CD4-positive, alpha-beta T cell treated with Interleukin-17A for 1 hour (primary cell): ENCODE results near the gene EFL1.

Experiments
- DNase-seq: peaks from one replicate; pipeline ENCODE4 v3.0.0-alpha.2; 2020

The EFL1 gene

DNA sequence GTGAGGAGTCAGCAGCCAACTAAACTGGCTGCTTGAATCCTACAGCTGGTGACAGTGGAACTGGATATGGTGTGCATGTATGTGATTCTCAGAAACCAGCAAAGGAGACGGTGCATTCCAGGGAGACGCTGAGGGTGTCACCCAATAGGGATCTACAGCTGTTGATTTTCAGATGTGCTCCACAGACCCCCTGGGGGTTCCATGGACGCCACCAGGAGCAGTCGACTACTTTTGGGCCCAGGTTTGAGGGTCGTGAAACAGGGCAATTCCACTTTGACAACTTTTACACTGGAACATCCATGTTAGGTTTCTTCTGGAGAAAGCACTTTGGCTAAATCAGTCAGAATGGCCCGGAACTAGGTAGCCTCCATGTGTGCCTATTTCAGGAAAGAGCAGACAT, 145.2 kb downstream of the EFL1 start:
- no peak for DNase-seq

GRCh38 chr15:82114660-82115059, 147.9 kb downstream of the EFL1 start:
- no peak for DNase-seq

- DNase-seq = no peak
Observed at GRCh38 chr15:82113106-82113715, 149.3 kb downstream of the EFL1 start.

DNA sequence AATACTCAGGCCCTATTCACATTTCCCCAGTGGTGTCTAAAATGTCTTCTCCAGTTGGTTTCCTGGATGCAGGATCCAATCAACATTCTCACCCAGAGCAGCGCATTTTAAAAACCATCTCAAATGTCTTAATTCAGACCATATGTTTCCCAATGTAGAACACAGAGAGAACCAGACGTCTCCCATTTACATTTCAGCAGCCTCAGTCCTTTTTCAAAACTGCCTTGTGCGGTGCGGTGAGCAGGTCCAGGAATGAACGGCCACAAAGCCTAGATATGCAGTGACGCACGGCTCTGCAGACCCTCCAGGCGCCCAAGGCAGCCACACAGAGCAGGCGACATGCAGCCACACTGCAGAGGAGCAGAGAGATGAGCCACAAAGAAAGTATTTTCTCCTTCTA, 150.6 kb downstream of the EFL1 start:
- no peak for DNase-seq

DNA sequence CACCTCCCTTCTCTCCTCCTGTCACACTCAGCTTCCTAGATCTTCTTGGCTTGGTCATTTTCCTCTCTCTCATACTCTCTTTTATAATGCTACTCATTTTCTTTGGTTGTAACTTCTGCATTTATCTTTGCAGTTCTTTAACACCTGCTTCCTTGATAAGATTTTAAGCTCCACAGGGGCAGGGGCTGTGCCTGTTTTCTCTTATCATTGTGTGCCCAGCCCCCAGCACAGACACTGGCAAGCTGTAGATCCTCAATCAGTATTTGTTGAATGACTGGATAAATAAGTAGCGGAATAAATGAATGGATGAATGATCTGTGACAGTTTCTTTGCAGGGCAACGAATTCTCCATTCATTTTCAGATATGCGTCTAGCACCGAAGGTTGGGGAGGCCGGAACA, 152.4 kb downstream of the EFL1 start:
- DNase-seq = no peak

- peak; percentile 54 for DNase-seq
Observed at GRCh38 chr15:82108489-82109078, 153.9 kb downstream of the EFL1 start.

DNA sequence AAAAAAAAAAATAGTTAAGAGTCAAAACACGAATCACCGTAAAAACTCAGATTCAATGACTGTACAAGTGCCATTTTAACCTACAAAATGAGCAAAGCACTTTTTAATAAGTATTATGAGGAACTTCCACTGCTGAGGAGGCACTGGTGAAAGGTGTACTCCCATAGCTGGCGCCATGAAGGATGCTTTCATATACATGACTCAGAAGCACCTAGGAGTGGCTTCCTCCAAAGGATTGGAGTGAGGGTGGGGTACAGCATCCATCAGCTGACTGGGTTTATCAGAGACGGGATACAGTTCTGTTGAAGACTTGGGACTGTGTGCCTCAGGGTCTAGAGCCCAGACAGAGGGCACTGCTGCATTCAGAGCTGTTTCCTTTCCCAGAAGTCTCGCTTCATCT, 155.9 kb downstream of the EFL1 start:
- no peak for DNase-seq

GRCh38 chr15:82105451-82106215, 156.9 kb downstream of the EFL1 start:
- no peak for DNase-seq

DNA sequence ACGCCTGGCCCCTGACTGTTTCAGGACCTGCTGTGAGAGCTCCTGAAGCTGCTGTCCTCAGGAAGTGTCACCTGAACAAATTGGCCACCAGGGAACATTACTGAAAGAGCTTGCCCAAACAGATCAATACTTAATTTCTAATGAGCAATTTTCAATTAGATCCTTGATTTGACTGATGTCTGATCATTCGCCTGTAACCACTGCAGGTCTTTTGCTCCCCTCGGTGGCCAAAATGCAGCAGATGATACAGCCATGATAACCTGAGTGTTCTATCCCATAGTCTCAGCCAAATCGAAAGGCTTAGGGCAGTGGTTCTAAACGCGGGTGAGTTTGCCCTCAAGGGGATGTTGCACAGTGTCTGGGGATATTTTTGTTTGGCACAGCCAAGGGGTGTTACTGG, 159.1 kb downstream of the EFL1 start:
- no peak for DNase-seq

- no peak for DNase-seq
Observed at GRCh38 chr15:82100111-82100929, 162.2 kb downstream of the EFL1 start.

GRCh38 chr15:82098674-82099073, 163.9 kb downstream of the EFL1 start:
- DNase-seq = no peak

DNA sequence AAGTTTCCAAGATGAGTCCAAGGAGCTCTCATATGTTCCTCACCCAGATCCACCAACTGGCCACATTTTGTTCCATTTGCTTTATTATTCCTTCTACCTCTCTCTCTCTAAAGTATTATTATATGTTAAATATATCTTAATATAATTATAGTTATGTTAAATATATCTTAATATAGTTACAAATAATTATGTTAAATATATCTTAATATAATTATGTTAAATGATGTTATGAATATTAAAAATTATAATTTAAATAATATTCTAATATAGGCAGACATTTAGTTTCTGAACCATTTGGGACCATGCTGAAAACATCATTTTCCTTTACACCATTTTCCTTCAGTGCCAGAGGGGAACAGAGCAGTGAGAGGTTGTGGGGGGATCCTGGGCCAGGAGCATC, 166.7 kb downstream of the EFL1 start:
- no peak for DNase-seq

GRCh38 chr15:82093774-82094211, 168.7 kb downstream of the EFL1 start:
- no peak for DNase-seq

GRCh38 chr15:82093325-82093724, 169.2 kb downstream of the EFL1 start:
- no peak for DNase-seq

GRCh38 chr15:82091636-82092140, 170.8 kb downstream of the EFL1 start:
- no peak for DNase-seq

DNA sequence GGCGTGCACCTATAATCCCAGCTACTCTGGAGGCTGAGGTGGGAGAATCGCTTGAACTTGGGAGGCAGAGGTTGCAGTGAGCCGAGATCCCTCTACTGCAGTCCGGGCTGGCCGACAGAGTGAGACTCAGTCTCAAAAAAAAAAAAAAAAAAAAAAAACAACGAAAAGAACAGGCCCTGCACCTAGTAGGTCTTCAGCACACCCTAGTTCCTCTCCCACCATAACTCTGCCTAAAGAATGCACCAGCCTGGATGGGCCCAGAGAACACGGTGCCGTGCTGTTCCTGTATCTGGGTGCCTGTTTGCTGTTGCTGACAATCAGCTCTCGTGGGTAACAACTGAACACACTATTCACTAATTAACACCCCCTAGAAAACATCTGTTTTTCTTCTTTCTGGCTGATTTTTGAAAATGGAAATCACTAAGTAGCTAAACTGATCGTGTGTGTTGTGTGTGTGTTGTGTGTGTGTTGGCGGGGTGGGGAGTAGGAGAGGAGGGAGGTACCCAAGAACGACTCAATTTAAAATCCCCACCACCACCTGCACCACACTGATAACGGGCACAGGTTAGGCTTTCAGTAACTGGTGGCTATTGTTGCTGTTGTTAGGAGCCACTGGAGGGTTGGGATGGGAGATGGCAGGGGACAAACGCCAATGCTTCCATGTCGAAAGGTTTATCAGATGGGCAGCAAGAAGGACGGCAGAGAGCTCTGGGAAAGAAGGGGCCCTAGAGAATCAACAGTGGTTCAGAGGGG, 176.1 kb downstream of the EFL1 start:
- DNase-seq = no peak

GRCh38 chr15:82081914-82082762, 180.4 kb downstream of the EFL1 start:
- no peak for DNase-seq

GRCh38 chr15:82080774-82081173, 181.8 kb downstream of the EFL1 start:
- no peak for DNase-seq
